ENCODE data around the gene TAS2R39.
"Not testable (repeated sequence)": the region's sequence is repeated elsewhere in the genome, so short reads cannot be mapped to it uniquely, and the experiment has no call there.

Gene TAS2R39

GRCh38 chr7:143202161-143202560, 18.9 kb downstream of the TAS2R39 start:
- TF ChIP-seq CTCF (IDR thresholded peaks at IDR 0.05): no peak
- no peak for TF ChIP-seq ZFX (IDR thresholded peaks at IDR 0.05; ENCODE audit: borderline replicate concordance)
- no peak overlapping the region for H3K27ac ChIP-seq

- no peak for TF ChIP-seq CTCF (IDR thresholded peaks at IDR 0.05)
- TF ChIP-seq ZFX (IDR thresholded peaks at IDR 0.05; ENCODE audit: borderline replicate concordance): no peak
- no peak overlapping the region for H3K27ac ChIP-seq
Measured at GRCh38 chr7:143203386-143203785, 20.2 kb downstream of the TAS2R39 start.

- TF ChIP-seq ZFX (IDR thresholded peaks at IDR 0.05; ENCODE audit: borderline replicate concordance) (no peak), CTCF (IDR thresholded peaks at IDR 0.05) (no peak)
- H3K27ac ChIP-seq: no peak overlapping the region
Measured at GRCh38 chr7:143205560-143206293, 22.5 kb downstream of the TAS2R39 start.

GRCh38 chr7:143210541-143210940, 27.3 kb downstream of the TAS2R39 start:
- TF ChIP-seq ZFX (IDR thresholded peaks at IDR 0.05; ENCODE audit: borderline replicate concordance): no peak
- no peak for TF ChIP-seq CTCF (IDR thresholded peaks at IDR 0.05)
- no peak overlapping the region for H3K27ac ChIP-seq

GRCh38 chr7:143213478-143213877, 30.3 kb downstream of the TAS2R39 start:
- not testable (repeated sequence) for H3K27ac ChIP-seq

- no peak overlapping the region for H3K27ac ChIP-seq
- TF ChIP-seq ZFX (IDR thresholded peaks at IDR 0.05; ENCODE audit: borderline replicate concordance): no peak
- peak; percentile 100 for TF ChIP-seq CTCF (IDR thresholded peaks at IDR 0.05)
Measured at GRCh38 chr7:143214789-143215679, 31.8 kb downstream of the TAS2R39 start.

GRCh38 chr7:143216151-143216550, 32.9 kb downstream of the TAS2R39 start:
- no peak for TF ChIP-seq ZFX (IDR thresholded peaks at IDR 0.05; ENCODE audit: borderline replicate concordance)
- no peak for TF ChIP-seq CTCF (IDR thresholded peaks at IDR 0.05)

More at GRCh38 chr7:143216151-143216550, 32.9 kb downstream of the TAS2R39 start:
- no peak overlapping the region for H3K27ac ChIP-seq

Measured in 22Rv1 (cell line).